ENCODE data around the gene TMEM258. TPM values are rescaled to one million over a fixed set of nuclear protein-coding genes. Genes with fewer than 3 reads are reported as not detected.
A peak's percentile ranks its signal among the peaks of the same experiment; 100 is the strongest.

TMEM258 gene
- total RNA-seq, 1 donor from 2014 or later: 58.5 TPM

- DNase-seq (ENCODE audit: low spot score): no peak
- no peak for ATAC-seq
Measured at GRCh38 chr11:61826930-61827570, 34.7 kb upstream of the TMEM258 start.

- ATAC-seq: no peak
- DNase-seq (ENCODE audit: low spot score): no peak
Measured at GRCh38 chr11:61820174-61820573, 27.8 kb upstream of the TMEM258 start.

- DNase-seq (ENCODE audit: low spot score) (no peak), ATAC-seq (no peak)
Measured at GRCh38 chr11:61817471-61818202, 25.2 kb upstream of the TMEM258 start.

- DNase-seq (ENCODE audit: low spot score) (peak; percentile 82), ATAC-seq (peak; percentile 46)
Measured at GRCh38 chr11:61816736-61817455, 24.5 kb upstream of the TMEM258 start, which contains the start of gene FADS1. FADS1 (minus strand) TSS chr11:61817003; CDS start chr11:61816929, 74 bp downstream.

- ATAC-seq (peak; percentile 27), DNase-seq (ENCODE audit: low spot score) (peak; percentile 66)
Measured at GRCh38 chr11:61815790-61816735, 23.7 kb upstream of the TMEM258 start.

GRCh38 chr11:61814958-61815789 lies 22.8 kb upstream of the TMEM258 start:
- ATAC-seq: peak; percentile 91
- peak; percentile 97 for DNase-seq (ENCODE audit: low spot score)

GRCh38 chr11:61814247-61814957 lies 22.0 kb upstream of the TMEM258 start:
- ATAC-seq (no peak), DNase-seq (ENCODE audit: low spot score) (no peak)

- no peak for DNase-seq (ENCODE audit: low spot score)
Measured at GRCh38 chr11:61812736-61813411, 20.5 kb upstream of the TMEM258 start.

GRCh38 chr11:61811831-61812230 lies 19.4 kb upstream of the TMEM258 start:
- ATAC-seq (no peak), DNase-seq (ENCODE audit: low spot score) (no peak)

More at GRCh38 chr11:61812736-61813411, 20.5 kb upstream of the TMEM258 start:
- no peak for ATAC-seq

GRCh38 chr11:61810671-61811175 lies 18.3 kb upstream of the TMEM258 start:
- ATAC-seq (no peak), DNase-seq (ENCODE audit: low spot score) (no peak)

GRCh38 chr11:61806785-61807184 lies 14.4 kb upstream of the TMEM258 start:
- no peak for ATAC-seq
- no peak for DNase-seq (ENCODE audit: low spot score)

- no peak for DNase-seq (ENCODE audit: low spot score)
- ATAC-seq: no peak
Measured at GRCh38 chr11:61805146-61805545, 12.7 kb upstream of the TMEM258 start.

- no peak for ATAC-seq
- DNase-seq (ENCODE audit: low spot score): no peak
Measured at GRCh38 chr11:61803889-61804647, 11.7 kb upstream of the TMEM258 start.

GRCh38 chr11:61802605-61803004 lies 10.2 kb upstream of the TMEM258 start:
- ATAC-seq (no peak), DNase-seq (ENCODE audit: low spot score) (no peak)

GRCh38 chr11:61800331-61801281 lies 8.2 kb upstream of the TMEM258 start:
- no peak for DNase-seq (ENCODE audit: low spot score)

GRCh38 chr11:61799665-61800284 lies 7.4 kb upstream of the TMEM258 start:
- DNase-seq (ENCODE audit: low spot score) (no peak), ATAC-seq (no peak)

More at GRCh38 chr11:61800331-61801281, 8.2 kb upstream of the TMEM258 start:
- no peak for ATAC-seq
